CD4-positive, alpha-beta T cell (primary cell): ENCODE results near the gene CD72. TPM values are rescaled to one million over a fixed set of nuclear protein-coding genes. Genes with fewer than 3 reads are reported as not detected.

Experiments
- ATAC-seq: fragments of 200-7000 bp; cut with Tn5 transposase; one replicate; pipeline ENCODE4 v1.10.0; 2022; ENCODE audit warnings: mild to moderate bottlenecking; ENCODE audit not compliant: poor library complexity
- CTCF ChIA-PET: fragments of 350-600 bp; sonication (Branson Sonifier 250); formaldehyde crosslinking; loops from one replicate; lab custom pipeline; 2021; ENCODE audit warnings: antibody characterized with exemption, inconsistent platforms; lab: Charles Lee
- POLR2A ChIA-PET: fragments of 350-600 bp; sonication (Branson Sonifier 250); formaldehyde crosslinking; loops from one replicate; lab custom pipeline; 2021; ENCODE audit warnings: antibody characterized with exemption, inconsistent platforms; lab: Charles Lee
- DNase-seq, 14 experiments: peaks; one replicate each; pipeline ENCODE4 v3.0.0-alpha.2; 2013 to 2020; ENCODE audit warnings: mixed read lengths in 2 of 14
- H3K27ac ChIP-seq, 2 donors: one replicate each; pipeline versions ENCODE4 v1.5.1 to v1.7.0; 2013; ENCODE audit warnings: low read length in 2 of 2, low read depth in 1 of 2, mild to moderate bottlenecking in 1 of 2
- H3K27me3 ChIP-seq, 2 experiments: 1 replicate in 1 of 2; 2 replicates in 1 of 2; pipeline versions ENCODE4 v1.6.1 to v1.7.0; 2013; ENCODE audit warnings: low read length in 2 of 2, control low read depth in 1 of 2, mild to moderate bottlenecking in 1 of 2, moderate library complexity in 1 of 2; ENCODE audit not compliant: insufficient read depth in 2 of 2, control insufficient read depth in 1 of 2
- H3K36me3 ChIP-seq: one replicate; pipeline ENCODE4 v1.6.1; 2013; ENCODE audit warnings: low read length, control low read depth; ENCODE audit not compliant: insufficient read depth
- H3K4me1 ChIP-seq: one replicate; pipeline ENCODE4 v1.6.1; 2013; ENCODE audit warnings: low read length, control low read depth; ENCODE audit not compliant: insufficient read depth
- H3K4me3 ChIP-seq: one replicate; pipeline ENCODE4 v1.5.1; 2013; ENCODE audit warnings: mild to moderate bottlenecking, low read length, moderate library complexity
- H3K9me3 ChIP-seq, 2 experiments: 1 replicate in 1 of 2; 2 replicates in 1 of 2; pipeline versions ENCODE4 v1.6.1 to v1.7.0; 2013; ENCODE audit warnings: low read length in 2 of 2, mild to moderate bottlenecking in 2 of 2, control low read depth in 1 of 2, moderate library complexity in 1 of 2; ENCODE audit not compliant: control insufficient read depth in 1 of 2, insufficient read depth in 1 of 2
- H3K27ac Mint-ChIP-seq: one replicate; pipeline ENCODE4 v1.8.0; 2020; ENCODE audit warnings: mixed read lengths
- H3K27me3 Mint-ChIP-seq: one replicate; pipeline ENCODE4 v1.8.0; 2021; ENCODE audit warnings: mixed read lengths
- H3K36me3 Mint-ChIP-seq: one replicate; pipeline ENCODE4 v1.8.0; 2021; ENCODE audit warnings: low read depth, mixed read lengths
- H3K4me1 Mint-ChIP-seq: one replicate; pipeline ENCODE4 v1.8.0; 2021; ENCODE audit warnings: low read depth, mixed read lengths
- H3K4me3 Mint-ChIP-seq: one replicate; pipeline ENCODE4 v1.8.0; 2020; ENCODE audit warnings: mild to moderate bottlenecking, mixed read lengths
- H3K9me3 Mint-ChIP-seq: one replicate; pipeline ENCODE4 v1.8.0; 2020; ENCODE audit warnings: mixed read lengths
- intact Hi-C, 2 experiments: fragments of 100-400 bp; cut with DNase I in 1 of 2; cut with micrococcal nuclease in 1 of 2; formaldehyde crosslinking; loops; one replicate each; pipeline versions ENCODE4 v1.15.1 to v1.9.0; 2023 to 2025; cut with DNase I, micrococcal nuclease
- total RNA-seq, 174 experiments: library from RNA in 2 of 174; stranded (reverse) in 2 of 174; gene quantifications; one replicate each; pipeline ENCODE4 v1.2.3 and lab custom pipeline; 2021 to 2026
- TF ChIP-seq, protein P1 (sequence below): fragments of 200-600 bp; IDR thresholded peaks from one replicate; pipeline ENCODE4 v1.8.0; 2022; ENCODE audit warnings: antibody characterized with exemption, mild to moderate bottlenecking

Gene CD72
- total RNA-seq, 2 experiments from 2014 or later: 2.3 to 3.6 TPM

DNA sequence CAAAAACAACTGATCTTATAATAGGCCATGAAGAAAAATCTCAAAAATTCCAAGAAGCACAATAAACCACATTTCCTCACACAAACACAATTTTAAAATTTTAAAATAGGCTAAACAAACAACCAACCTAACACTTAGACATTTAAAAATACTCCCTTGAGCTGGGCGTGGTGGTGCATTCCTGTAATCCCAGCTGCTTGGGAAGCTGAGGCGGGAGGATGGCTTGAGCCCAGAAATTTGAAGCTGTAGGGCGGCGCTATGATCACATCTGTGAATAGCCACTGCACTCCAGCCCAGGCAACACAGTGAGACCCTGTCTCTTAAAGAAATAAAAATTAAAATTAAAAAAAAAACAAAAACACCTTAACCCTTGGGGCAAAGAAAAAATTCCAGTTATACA, 50.0 kb downstream of the CD72 start:
- ATAC-seq: no peak
- TF ChIP-seq, protein P1, sequence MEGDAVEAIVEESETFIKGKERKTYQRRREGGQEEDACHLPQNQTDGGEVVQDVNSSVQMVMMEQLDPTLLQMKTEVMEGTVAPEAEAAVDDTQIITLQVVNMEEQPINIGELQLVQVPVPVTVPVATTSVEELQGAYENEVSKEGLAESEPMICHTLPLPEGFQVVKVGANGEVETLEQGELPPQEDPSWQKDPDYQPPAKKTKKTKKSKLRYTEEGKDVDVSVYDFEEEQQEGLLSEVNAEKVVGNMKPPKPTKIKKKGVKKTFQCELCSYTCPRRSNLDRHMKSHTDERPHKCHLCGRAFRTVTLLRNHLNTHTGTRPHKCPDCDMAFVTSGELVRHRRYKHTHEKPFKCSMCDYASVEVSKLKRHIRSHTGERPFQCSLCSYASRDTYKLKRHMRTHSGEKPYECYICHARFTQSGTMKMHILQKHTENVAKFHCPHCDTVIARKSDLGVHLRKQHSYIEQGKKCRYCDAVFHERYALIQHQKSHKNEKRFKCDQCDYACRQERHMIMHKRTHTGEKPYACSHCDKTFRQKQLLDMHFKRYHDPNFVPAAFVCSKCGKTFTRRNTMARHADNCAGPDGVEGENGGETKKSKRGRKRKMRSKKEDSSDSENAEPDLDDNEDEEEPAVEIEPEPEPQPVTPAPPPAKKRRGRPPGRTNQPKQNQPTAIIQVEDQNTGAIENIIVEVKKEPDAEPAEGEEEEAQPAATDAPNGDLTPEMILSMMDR: no peak
- intact Hi-C loops: no loop called here
- POLR2A ChIA-PET: no interaction called here
- Mint-ChIP-seq H3K36me3 (peaks cover 5% of the 10 kb centered on the region), H3K4me3 (no peak overlapping the region), H3K4me1 (peaks cover 4% of the 10 kb centered on the region), H3K27ac (no peak overlapping the region), H3K9me3 (no peaks in the 10 kb centered on the region), H3K27me3 (no peaks in the 10 kb centered on the region)
- CTCF ChIA-PET: no interaction called here
- no peaks in the 10 kb centered on the region for H3K9me3 ChIP-seq
- H3K4me1 ChIP-seq: peaks cover 5% of the 10 kb centered on the region
- no peak for DNase-seq
- no peaks in the 10 kb centered on the region for H3K36me3 ChIP-seq
- no peaks in the 10 kb centered on the region for H3K27me3 ChIP-seq
- H3K4me3 ChIP-seq: no peak overlapping the region
- H3K27ac ChIP-seq: no peak overlapping the region

DNA sequence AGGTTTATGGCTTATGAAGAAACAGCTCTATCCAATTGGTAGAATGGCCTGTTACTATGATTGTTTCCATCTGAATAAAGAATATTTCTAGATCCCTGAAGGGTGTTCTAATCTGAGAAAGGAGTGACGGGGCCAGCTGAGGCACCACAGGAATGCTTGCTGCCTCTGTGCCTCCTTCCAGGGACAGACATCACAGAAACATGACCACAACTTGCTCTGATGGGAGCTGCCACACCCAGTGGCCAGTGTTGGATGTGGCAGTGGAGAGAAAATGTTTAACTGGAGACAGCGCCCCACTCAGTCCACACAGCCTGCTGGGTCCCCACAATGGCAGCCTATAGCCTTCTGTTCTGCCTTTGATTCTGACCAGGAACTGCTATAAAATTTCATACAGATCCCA, 51.8 kb downstream of the CD72 start:
- TF ChIP-seq, protein P1: no peak
- Mint-ChIP-seq H3K4me1 (peaks cover 4% of the 10 kb centered on the region), H3K27me3 (no peaks in the 10 kb centered on the region), H3K9me3 (no peaks in the 10 kb centered on the region), H3K36me3 (peaks cover 5% of the 10 kb centered on the region), H3K27ac (no peak overlapping the region), H3K4me3 (no peak overlapping the region)
- Histone ChIP-seq H3K4me3 (no peak overlapping the region), H3K4me1 (peaks cover 5% of the 10 kb centered on the region), H3K27ac (no peak overlapping the region), H3K36me3 (no peaks in the 10 kb centered on the region), H3K27me3 (no peaks in the 10 kb centered on the region), H3K9me3 (no peaks in the 10 kb centered on the region)
- intact Hi-C loops: no loop called here
- ATAC-seq (no peak), DNase-seq (no peak)
- POLR2A ChIA-PET: no interaction called here
- CTCF ChIA-PET: no interaction called here

DNA sequence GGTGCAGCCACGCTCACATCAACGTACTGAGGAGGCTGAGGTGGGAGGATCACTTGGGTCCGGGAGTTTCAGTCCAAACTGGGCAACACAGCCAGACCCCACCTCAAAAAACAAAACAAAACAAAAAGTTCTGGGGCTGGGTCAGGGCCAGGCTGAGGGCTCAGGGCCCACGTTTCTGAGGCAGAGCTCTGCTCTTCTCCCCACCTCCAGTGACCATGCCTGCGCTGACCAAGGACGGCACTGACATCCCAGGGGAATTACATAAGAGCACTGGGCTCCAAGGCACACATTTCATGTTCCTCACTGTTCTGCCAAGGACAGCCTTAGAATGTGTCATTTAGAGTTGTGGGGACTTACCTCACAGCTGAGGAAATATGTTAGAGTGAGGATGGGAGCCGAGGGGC, 53.6 kb downstream of the CD72 start:
- H3K27ac ChIP-seq: no peak overlapping the region
- no peaks in the 10 kb centered on the region for H3K27me3 ChIP-seq
- Mint-ChIP-seq H3K4me1 (peaks cover 1% of the 10 kb centered on the region), H3K27ac (no peak overlapping the region), H3K27me3 (no peaks in the 10 kb centered on the region), H3K36me3 (peaks cover 5% of the 10 kb centered on the region), H3K4me3 (no peak overlapping the region), H3K9me3 (no peaks in the 10 kb centered on the region)
- no peaks in the 10 kb centered on the region for H3K36me3 ChIP-seq
- no peaks in the 10 kb centered on the region for H3K4me1 ChIP-seq
- H3K4me3 ChIP-seq: no peak overlapping the region
- H3K9me3 ChIP-seq: no peaks in the 10 kb centered on the region
- no peak for DNase-seq
- no peak for ATAC-seq
- TF ChIP-seq, protein P1: no peak
- POLR2A ChIA-PET: no interaction called here
- intact Hi-C loops: no loop called here
- CTCF ChIA-PET: no interaction called here
